Fibroblast of lung (primary cell): ENCODE results near the gene ERVFRD-1.

ENCODE experiments used
- CTCF ChIP-seq, 2 donors: IDR thresholded peaks in 1 of 2; conservative IDR thresholded peaks in 1 of 2; 1 replicate in 1 of 2; 2 replicates in 1 of 2; pipeline ENCODE4 v1.5.1; 2011 to 2012; ENCODE audit warnings: low read length in 2 of 2, control low read depth in 1 of 2, inconsistent platforms in 1 of 2, low read depth in 1 of 2, mild to moderate bottlenecking in 1 of 2
- EZH2 ChIP-seq: IDR thresholded peaks from 2 replicates; pipeline ENCODE4 v1.5.1; 2012; ENCODE audit warnings: low read length, control low read depth, mild to moderate bottlenecking; ENCODE audit errors: missing control alignments

GRCh38 chr6:11103065-11103464, 8.5 kb downstream of the ERVFRD-1 start:
- TF ChIP-seq CTCF (conservative IDR thresholded peaks at IDR 0.05 in 1 of 2, IDR thresholded peaks at IDR 0.05 in 1 of 2; ENCODE audit: low read depth in 1 of 2, low read length in 2 of 2) = no peak
- no peak for TF ChIP-seq EZH2
